ENCODE measurements around the gene ANKRD16.
"Not testable (repeated sequence)": the region's sequence is repeated elsewhere in the genome, so short reads cannot be mapped to it uniquely, and the experiment has no call there.

The ANKRD16 gene

GRCh38 chr10:5892007-5892406, 2.3 kb upstream of the ANKRD16 start:
- no peaks in the 10 kb centered on the region for H3K27me3 ChIP-seq (ENCODE audit: control insufficient read depth in 1 of 2, insufficient read depth in 2 of 2, low read length in 2 of 2)
- peaks cover 12% of the 10 kb centered on the region for H3K36me3 ChIP-seq (ENCODE audit: insufficient read depth, low read length)
- peaks cover 34% of the 10 kb centered on the region for H3K4me1 ChIP-seq (ENCODE audit: insufficient read depth, low read length)
- no peaks in the 10 kb centered on the region for H3K9me3 ChIP-seq (ENCODE audit: low read length)
- no peak overlapping the region for H3K27ac ChIP-seq (ENCODE audit: low read depth, low read length)
- no peak overlapping the region for H3K4me3 ChIP-seq (ENCODE audit: low read depth in 1 of 2, low read length in 2 of 2)
- H3K9ac ChIP-seq (ENCODE audit: low read length): peak overlapping the region; percentile 24

GRCh38 chr10:5891009-5891408, 1.3 kb upstream of the ANKRD16 start:
- Histone ChIP-seq H3K9ac (ENCODE audit: low read length) (peak overlapping the region; percentile 86), H3K27ac (ENCODE audit: low read depth, low read length) (peak overlapping the region; percentile 78), H3K27me3 (ENCODE audit: control insufficient read depth in 1 of 2, insufficient read depth in 2 of 2, low read length in 2 of 2) (no peaks in the 10 kb centered on the region), H3K36me3 (ENCODE audit: insufficient read depth, low read length) (peaks cover 11% of the 10 kb centered on the region), H3K9me3 (ENCODE audit: low read length) (no peaks in the 10 kb centered on the region), H3K4me3 (ENCODE audit: low read depth in 1 of 2, low read length in 2 of 2) (peak overlapping the region; percentile 63 to 74), H3K4me1 (ENCODE audit: insufficient read depth, low read length) (peaks cover 36% of the 10 kb centered on the region)

DNA sequence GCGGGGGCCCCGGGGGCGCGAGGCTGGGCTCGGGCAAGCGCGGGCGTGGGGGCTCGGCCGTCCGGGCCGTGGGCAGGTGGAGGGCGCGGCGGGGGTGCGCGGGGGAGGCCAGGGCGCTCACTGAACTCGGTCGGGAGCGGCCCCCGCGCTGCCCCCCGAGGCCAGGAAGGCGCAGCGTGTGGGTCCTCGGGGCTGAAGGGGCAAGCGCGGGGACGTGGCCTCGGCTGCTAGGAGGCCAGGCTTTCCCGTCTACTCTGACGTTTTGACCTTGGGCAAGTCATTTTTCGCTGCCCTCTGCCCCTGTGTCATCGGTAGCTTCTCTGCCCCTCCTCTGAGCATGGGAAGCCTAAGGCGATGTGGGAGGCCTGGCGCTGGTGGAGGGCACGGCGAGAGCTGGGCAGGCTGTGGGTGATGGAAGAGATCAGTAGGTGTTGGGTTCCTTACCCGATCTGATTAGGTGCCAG, 791 bp upstream of the ANKRD16 start:
- Histone ChIP-seq H3K9ac (ENCODE audit: low read length) (peak overlapping the region; percentile 86), H3K27me3 (ENCODE audit: control insufficient read depth in 1 of 2, insufficient read depth in 2 of 2, low read length in 2 of 2) (no peaks in the 10 kb centered on the region), H3K36me3 (ENCODE audit: insufficient read depth, low read length) (peaks cover 11% of the 10 kb centered on the region), H3K9me3 (ENCODE audit: low read length) (no peaks in the 10 kb centered on the region), H3K27ac (ENCODE audit: low read depth, low read length) (peak overlapping the region; percentile 78), H3K4me1 (ENCODE audit: insufficient read depth, low read length) (peaks cover 36% of the 10 kb centered on the region), H3K4me3 (ENCODE audit: low read depth in 1 of 2, low read length in 2 of 2) (peak overlapping the region; percentile 63 to 74)

GRCh38 chr10:5888843-5889623, 660 bp downstream of the ANKRD16 start:
- Histone ChIP-seq H3K4me1 (ENCODE audit: insufficient read depth, low read length) (peaks cover 36% of the 10 kb centered on the region), H3K9ac (ENCODE audit: low read length) (peak overlapping the region; percentile 18), H3K4me3 (ENCODE audit: low read depth in 1 of 2, low read length in 2 of 2) (peak overlapping the region; percentile 66 to 85), H3K9me3 (ENCODE audit: low read length) (no peaks in the 10 kb centered on the region), H3K36me3 (ENCODE audit: insufficient read depth, low read length) (peaks cover 21% of the 10 kb centered on the region), H3K27me3 (ENCODE audit: control insufficient read depth in 1 of 2, insufficient read depth in 2 of 2, low read length in 2 of 2) (no peaks in the 10 kb centered on the region), H3K27ac (ENCODE audit: low read depth, low read length) (peak overlapping the region; percentile 93)

GRCh38 chr10:5888351-5888750, 1.3 kb downstream of the ANKRD16 start:
- peaks cover 36% of the 10 kb centered on the region for H3K4me1 ChIP-seq (ENCODE audit: insufficient read depth, low read length)
- peak overlapping the region; percentile 18 for H3K9ac ChIP-seq (ENCODE audit: low read length)
- no peaks in the 10 kb centered on the region for H3K9me3 ChIP-seq (ENCODE audit: low read length)
- peaks cover 28% of the 10 kb centered on the region for H3K36me3 ChIP-seq (ENCODE audit: insufficient read depth, low read length)
- peak overlapping the region; percentile 29 for H3K27ac ChIP-seq (ENCODE audit: low read depth, low read length)
- H3K4me3 ChIP-seq (ENCODE audit: low read depth in 1 of 2, low read length in 2 of 2): peak overlapping the region; percentile 66 to 85
- H3K27me3 ChIP-seq (ENCODE audit: control insufficient read depth in 1 of 2, insufficient read depth in 2 of 2, low read length in 2 of 2): no peaks in the 10 kb centered on the region

- Histone ChIP-seq H3K4me1 (ENCODE audit: insufficient read depth, low read length) (peaks cover 36% of the 10 kb centered on the region), H3K9me3 (ENCODE audit: low read length) (no peaks in the 10 kb centered on the region), H3K4me3 (ENCODE audit: low read depth in 1 of 2, low read length in 2 of 2) (peak overlapping the region in 1 of 2 donors; percentile 15), H3K9ac (ENCODE audit: low read length) (no peak overlapping the region), H3K36me3 (ENCODE audit: insufficient read depth, low read length) (peaks cover 35% of the 10 kb centered on the region), H3K27ac (ENCODE audit: low read depth, low read length) (peak overlapping the region; percentile 10), H3K27me3 (ENCODE audit: control insufficient read depth in 1 of 2, insufficient read depth in 2 of 2, low read length in 2 of 2) (no peaks in the 10 kb centered on the region)
Observed at GRCh38 chr10:5887641-5888040, 2.1 kb downstream of the ANKRD16 start.

DNA sequence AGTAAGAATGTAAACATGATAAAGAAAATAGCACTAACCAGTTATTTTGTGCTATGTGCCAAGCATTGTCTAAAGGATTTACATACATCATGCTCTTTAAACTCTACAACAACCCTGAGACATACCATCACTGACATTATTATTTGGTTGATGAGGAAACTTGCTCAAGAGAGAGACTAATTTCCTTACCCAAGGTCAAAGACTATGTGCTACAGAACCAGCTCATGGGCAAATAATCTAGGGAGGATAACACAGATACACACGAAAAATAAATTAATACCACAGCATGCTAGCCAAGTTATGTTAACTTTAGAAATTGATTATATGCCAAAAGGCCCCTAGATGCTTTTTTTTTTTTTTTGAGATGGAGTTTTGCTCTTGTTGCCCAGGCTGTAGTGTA, 2.7 kb downstream of the ANKRD16 start:
- H3K4me3 ChIP-seq (ENCODE audit: low read depth in 1 of 2, low read length in 2 of 2): no peak overlapping the region
- peaks cover 38% of the 10 kb centered on the region for H3K36me3 ChIP-seq (ENCODE audit: insufficient read depth, low read length)
- no peaks in the 10 kb centered on the region for H3K9me3 ChIP-seq (ENCODE audit: low read length)
- H3K27ac ChIP-seq (ENCODE audit: low read depth, low read length): no peak overlapping the region
- no peaks in the 10 kb centered on the region for H3K27me3 ChIP-seq (ENCODE audit: control insufficient read depth in 1 of 2, insufficient read depth in 2 of 2, low read length in 2 of 2)
- peaks cover 30% of the 10 kb centered on the region for H3K4me1 ChIP-seq (ENCODE audit: insufficient read depth, low read length)
- no peak overlapping the region for H3K9ac ChIP-seq (ENCODE audit: low read length)

GRCh38 chr10:5885619-5886018, 4.1 kb downstream of the ANKRD16 start:
- H3K36me3 ChIP-seq (ENCODE audit: insufficient read depth, low read length): peaks cover 39% of the 10 kb centered on the region
- peaks cover 17% of the 10 kb centered on the region for H3K4me1 ChIP-seq (ENCODE audit: insufficient read depth, low read length)
- H3K27ac ChIP-seq (ENCODE audit: low read depth, low read length): no peak overlapping the region

DNA sequence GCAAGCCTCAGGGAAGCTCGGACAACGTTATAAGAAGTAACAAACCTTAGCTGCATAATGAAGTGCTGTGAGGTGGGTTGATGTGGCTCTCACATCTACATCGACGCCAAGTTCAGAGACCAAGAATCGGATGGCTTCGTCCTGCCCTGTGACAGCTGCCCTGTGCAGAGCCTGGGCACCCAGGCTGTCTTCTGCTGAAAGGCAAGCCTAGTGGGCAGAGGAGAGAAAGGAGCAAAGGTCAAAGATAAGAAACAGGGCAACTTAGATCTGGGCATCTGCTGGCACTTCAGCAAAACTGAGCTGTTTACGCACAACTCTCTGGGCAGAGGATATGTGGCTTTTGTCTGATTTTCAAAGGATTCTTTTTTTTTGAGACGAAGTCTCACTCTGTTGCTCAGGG, 6.7 kb downstream of the ANKRD16 start:
- H3K36me3 ChIP-seq (ENCODE audit: insufficient read depth, low read length): peaks cover 45% of the 10 kb centered on the region

More at GRCh38 chr10:5885619-5886018, 4.1 kb downstream of the ANKRD16 start:
- H3K4me3 ChIP-seq (ENCODE audit: low read depth in 1 of 2, low read length in 2 of 2): no peak overlapping the region
- H3K27me3 ChIP-seq (ENCODE audit: control insufficient read depth in 1 of 2, insufficient read depth in 2 of 2, low read length in 2 of 2): no peaks in the 10 kb centered on the region
- no peak overlapping the region for H3K9ac ChIP-seq (ENCODE audit: low read length)
- no peaks in the 10 kb centered on the region for H3K9me3 ChIP-seq (ENCODE audit: low read length)

DNA sequence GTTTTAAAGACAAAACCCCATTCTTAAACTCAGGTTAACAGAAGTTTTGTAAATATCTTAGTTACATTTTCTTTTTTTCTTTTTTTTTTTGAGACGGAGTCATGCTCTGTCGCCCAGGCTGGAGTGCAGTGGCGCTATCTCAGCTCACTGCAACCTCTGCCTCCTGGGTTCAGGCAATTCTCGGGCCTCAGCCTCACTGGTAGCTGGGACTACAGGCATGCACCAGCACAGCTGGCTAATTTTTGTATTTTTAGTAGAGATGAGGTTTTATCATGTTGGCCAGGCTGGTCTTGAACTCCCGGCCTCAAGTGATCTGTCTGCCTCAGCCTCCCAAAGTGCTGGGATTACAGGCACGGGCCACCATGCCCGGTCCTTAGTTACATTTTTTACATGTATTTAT, 12.7 kb downstream of the ANKRD16 start:
- not testable (repeated sequence) for H3K27ac ChIP-seq (ENCODE audit: low read depth, low read length); H3K27me3 ChIP-seq (ENCODE audit: control insufficient read depth in 1 of 2, insufficient read depth in 2 of 2, low read length in 2 of 2); H3K4me1 ChIP-seq (ENCODE audit: insufficient read depth, low read length); H3K9ac ChIP-seq (ENCODE audit: low read length); H3K9me3 ChIP-seq (ENCODE audit: low read length); H3K4me3 ChIP-seq (ENCODE audit: low read depth in 1 of 2, low read length in 2 of 2)
- peaks cover 30% of the 10 kb centered on the region for H3K36me3 ChIP-seq (ENCODE audit: insufficient read depth, low read length)

More for the DNA sequence above, 6.7 kb downstream of the ANKRD16 start:
- H3K4me3 ChIP-seq (ENCODE audit: low read depth in 1 of 2, low read length in 2 of 2): no peak overlapping the region
- H3K9me3 ChIP-seq (ENCODE audit: low read length): no peaks in the 10 kb centered on the region
- peaks cover 9% of the 10 kb centered on the region for H3K4me1 ChIP-seq (ENCODE audit: insufficient read depth, low read length)
- H3K27me3 ChIP-seq (ENCODE audit: control insufficient read depth in 1 of 2, insufficient read depth in 2 of 2, low read length in 2 of 2): no peaks in the 10 kb centered on the region
- no peak overlapping the region for H3K9ac ChIP-seq (ENCODE audit: low read length)
- no peak overlapping the region for H3K27ac ChIP-seq (ENCODE audit: low read depth, low read length)

- Histone ChIP-seq H3K36me3 (ENCODE audit: insufficient read depth, low read length) (peaks cover 30% of the 10 kb centered on the region), H3K27ac (ENCODE audit: low read depth, low read length) (no peak overlapping the region), H3K4me3 (ENCODE audit: low read depth in 1 of 2, low read length in 2 of 2) (no peak overlapping the region), H3K27me3 (ENCODE audit: control insufficient read depth in 1 of 2, insufficient read depth in 2 of 2, low read length in 2 of 2) (no peaks in the 10 kb centered on the region), H3K9me3 (ENCODE audit: low read length) (no peaks in the 10 kb centered on the region), H3K4me1 (ENCODE audit: insufficient read depth, low read length) (no peaks in the 10 kb centered on the region), H3K9ac (ENCODE audit: low read length) (no peak overlapping the region)
Observed at GRCh38 chr10:5876181-5876768, 13.4 kb downstream of the ANKRD16 start.
